ENCODE measurements around the gene ERCC6. TPM values are rescaled to one million over a fixed set of nuclear protein-coding genes. Genes with fewer than 3 reads are reported as not detected.

Gene ERCC6
- total RNA-seq, 1 experiment from 2014 or later: 18.2 TPM

DNA sequence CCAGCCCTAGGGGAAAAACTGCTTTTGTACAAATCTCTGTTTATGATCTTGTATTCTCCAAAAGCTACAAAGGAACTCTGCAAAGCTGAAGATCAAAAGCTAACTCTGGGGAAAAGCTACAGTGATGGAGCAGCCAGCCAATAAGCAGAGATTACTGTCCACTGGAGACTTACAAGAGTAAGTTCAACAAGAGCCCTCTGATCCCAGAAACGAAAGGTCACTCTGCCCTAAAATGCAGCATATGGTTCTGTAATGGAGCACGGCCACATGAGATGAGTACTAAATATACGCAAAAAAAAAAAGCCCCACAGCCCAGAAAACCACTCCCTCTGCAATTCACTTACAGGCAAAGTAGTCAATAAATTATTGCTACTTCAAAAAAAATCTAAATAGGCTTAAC lies 60.1 kb downstream of the ERCC6 start:
- Histone ChIP-seq H3K27ac (ENCODE audit: insufficient read length, low read depth, low read length) (no peak overlapping the region), H3K4me2 (ENCODE audit: insufficient read depth, insufficient read length, low read length) (no peak overlapping the region), H3K9me3 (ENCODE audit: control insufficient read depth, low read depth, low read length) (no peaks in the 10 kb centered on the region), H3K23me2 (ENCODE audit: insufficient read length, low read depth, low read length, poor library complexity, severe bottlenecking) (no peaks in the 10 kb centered on the region), H2AK5ac (ENCODE audit: insufficient read length, low read length) (no peak overlapping the region), H2BK120ac (ENCODE audit: low read depth, low read length, poor library complexity, severe bottlenecking) (no peak overlapping the region), H2AFZ (ENCODE audit: low read length) (no peak overlapping the region), H4K20me1 (ENCODE audit: control insufficient read depth, insufficient read depth, insufficient read length) (peaks cover 5% of the 10 kb centered on the region), H2BK12ac (ENCODE audit: insufficient read length, low read depth, low read length) (no peak overlapping the region), H2BK5ac (ENCODE audit: insufficient read length, low read length) (no peak overlapping the region), H3K79me2 (ENCODE audit: insufficient read depth, low read length) (no peaks in the 10 kb centered on the region), H4K91ac (ENCODE audit: insufficient read length, low read depth, low read length) (no peak overlapping the region), H3K4me1 (ENCODE audit: insufficient read depth, low read length) (no peaks in the 10 kb centered on the region), H4K8ac (replicated peaks; ENCODE audit: insufficient read length, low read depth, low read length) (no peak overlapping the region), H2BK20ac (ENCODE audit: low read depth, low read length, poor library complexity, severe bottlenecking) (no peak overlapping the region), H3K18ac (ENCODE audit: insufficient read length, low read depth, low read length) (no peak overlapping the region), H3K4ac (ENCODE audit: low read depth, low read length) (no peak overlapping the region), H3K56ac (ENCODE audit: insufficient read length, low read depth, low read length) (no peak overlapping the region), H3K9ac (ENCODE audit: extremely low read depth, insufficient read length, low read length) (no peak overlapping the region), H4K5ac (ENCODE audit: insufficient read length, low read depth, low read length) (no peak overlapping the region), H3K79me1 (ENCODE audit: insufficient read depth, low read depth, low read length, poor library complexity, severe bottlenecking) (no peaks in the 10 kb centered on the region), H2BK15ac (ENCODE audit: low read depth, low read length) (no peak overlapping the region), H3T11ph (ENCODE audit: low read length) (no peak overlapping the region), H3K23ac (ENCODE audit: insufficient read length, low read depth, low read length) (no peak overlapping the region), H3K14ac (ENCODE audit: insufficient read depth, low read length) (no peak overlapping the region), H3K27me3 (ENCODE audit: insufficient read depth, low read length) (no peaks in the 10 kb centered on the region)
- TF ChIP-seq CTCF (conservative IDR thresholded peaks at IDR 0.05): no peak
- no peak overlapping the region for H3K27ac Mint-ChIP-seq
- H3K36me3 Mint-ChIP-seq (ENCODE audit: insufficient read depth in 1 of 3, low read depth in 3 of 3): peaks cover 8 to 23% (median 13%) of the 10 kb centered on the region in 3 experiments; a peak in 5 of 7 replicates
- no peaks in the 10 kb centered on the region for H3K4me1 Mint-ChIP-seq
- no peaks in the 10 kb centered on the region for H3K27me3 Mint-ChIP-seq (ENCODE audit: low read depth)
- DNase-seq: no peak
- WGBS (ENCODE audit: extremely low coverage, insufficient read length, low lambda C conversion rate): no CpG with 5 or more reads among the region's 3 CpGs
- no peaks in the 10 kb centered on the region for H3K9me3 Mint-ChIP-seq
- H3K4me3 Mint-ChIP-seq: no peak overlapping the region
